ENCODE measurements around the gene SMG6.

GRCh38 chr17:2292100-2292499 is 11.5 kb downstream of the SMG6 start:
- TF ChIP-seq CTCF (IDR thresholded peaks at IDR 0.05; ENCODE audit: insufficient read depth, low read length, poor library complexity, severe bottlenecking) (no peak), EZH2phosphoT487 (conservative IDR thresholded peaks at IDR 0.05; ENCODE audit: low read length) (no peak)
